ENCODE data around the gene SYNPO2.

- TF ChIP-seq, protein P1, sequence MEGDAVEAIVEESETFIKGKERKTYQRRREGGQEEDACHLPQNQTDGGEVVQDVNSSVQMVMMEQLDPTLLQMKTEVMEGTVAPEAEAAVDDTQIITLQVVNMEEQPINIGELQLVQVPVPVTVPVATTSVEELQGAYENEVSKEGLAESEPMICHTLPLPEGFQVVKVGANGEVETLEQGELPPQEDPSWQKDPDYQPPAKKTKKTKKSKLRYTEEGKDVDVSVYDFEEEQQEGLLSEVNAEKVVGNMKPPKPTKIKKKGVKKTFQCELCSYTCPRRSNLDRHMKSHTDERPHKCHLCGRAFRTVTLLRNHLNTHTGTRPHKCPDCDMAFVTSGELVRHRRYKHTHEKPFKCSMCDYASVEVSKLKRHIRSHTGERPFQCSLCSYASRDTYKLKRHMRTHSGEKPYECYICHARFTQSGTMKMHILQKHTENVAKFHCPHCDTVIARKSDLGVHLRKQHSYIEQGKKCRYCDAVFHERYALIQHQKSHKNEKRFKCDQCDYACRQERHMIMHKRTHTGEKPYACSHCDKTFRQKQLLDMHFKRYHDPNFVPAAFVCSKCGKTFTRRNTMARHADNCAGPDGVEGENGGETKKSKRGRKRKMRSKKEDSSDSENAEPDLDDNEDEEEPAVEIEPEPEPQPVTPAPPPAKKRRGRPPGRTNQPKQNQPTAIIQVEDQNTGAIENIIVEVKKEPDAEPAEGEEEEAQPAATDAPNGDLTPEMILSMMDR (conservative IDR thresholded peaks at IDR 0.05 in 1 of 2, IDR thresholded peaks at IDR 0.05 in 1 of 2; ENCODE audit: extremely low read depth in 1 of 2, insufficient read depth in 1 of 2, low read depth in 1 of 2, low read length in 2 of 2) = no peak
- TF ChIP-seq EZH2 (IDR thresholded peaks at IDR 0.05; ENCODE audit: borderline replicate concordance, low read length) = no peak
Measured at GRCh38 chr4:119039160-119039559, 150.5 kb downstream of the SYNPO2 start.

Data from mammary epithelial cell (primary cell).